CD4-positive, CD25-positive, alpha-beta regulatory T cell (primary cell): ENCODE data around the gene CC2D2A. TPM values are rescaled to one million over a fixed set of nuclear protein-coding genes. Genes with fewer than 3 reads are reported as not detected.

Source experiments
- ATAC-seq, 2 donors: fragments of 150-1000 bp; cut with Tn5 transposase; one replicate each; pipeline ENCODE4 v1.10.0; 2021; ENCODE audit warnings: low read depth in 2 of 2, moderate number of reproducible peaks in 2 of 2, moderate library complexity in 1 of 2
- DNase-seq, 3 donors: peaks; one replicate each; pipeline versions ENCODE4 v3.0.0 to v3.0.0-alpha.2; 2012 to 2022; ENCODE audit warnings: mixed read lengths in 1 of 3
- H3K27ac ChIP-seq: one replicate; pipeline ENCODE4 v1.7.0; 2013; ENCODE audit warnings: mild to moderate bottlenecking, low read length; ENCODE audit not compliant: insufficient read depth, poor library complexity, severe bottlenecking
- H3K27me3 ChIP-seq: one replicate; pipeline ENCODE4 v1.7.0; 2013; ENCODE audit warnings: low read length; ENCODE audit not compliant: control insufficient read depth, insufficient read depth
- H3K36me3 ChIP-seq: one replicate; pipeline ENCODE4 v1.7.0; 2013; ENCODE audit warnings: mild to moderate bottlenecking, low read length, moderate library complexity; ENCODE audit not compliant: control insufficient read depth, insufficient read depth
- H3K4me1 ChIP-seq: 2 replicates; pipeline ENCODE4 v1.7.0; 2013; ENCODE audit warnings: mild to moderate bottlenecking, low read length; ENCODE audit not compliant: insufficient read depth, control insufficient read depth, poor library complexity, severe bottlenecking
- H3K4me3 ChIP-seq: one replicate; pipeline ENCODE4 v1.7.0; 2013; ENCODE audit warnings: low read depth, mild to moderate bottlenecking, low read length, moderate library complexity
- H3K9me3 ChIP-seq, 2 experiments: 1 replicate in 1 of 2; 2 replicates in 1 of 2; pipeline ENCODE4 v1.7.0; 2013; ENCODE audit warnings: low read length in 2 of 2, mild to moderate bottlenecking in 1 of 2, moderate library complexity in 1 of 2; ENCODE audit not compliant: control insufficient read depth in 2 of 2
- H3K27ac Mint-ChIP-seq, 3 donors: one replicate each; pipeline ENCODE4 v1.8.0; 2020 to 2022; ENCODE audit warnings: mild to moderate bottlenecking in 3 of 3, mixed read lengths in 3 of 3, moderate library complexity in 2 of 3
- H3K27me3 Mint-ChIP-seq: one replicate; pipeline ENCODE4 v1.8.0; 2022; ENCODE audit warnings: mild to moderate bottlenecking, mixed read lengths
- H3K36me3 Mint-ChIP-seq: one replicate; pipeline ENCODE4 v1.8.0; 2020; ENCODE audit warnings: mixed read lengths
- H3K4me1 Mint-ChIP-seq, 4 donors: one replicate each; pipeline ENCODE4 v1.8.0; 2020 to 2022; ENCODE audit warnings: mixed read lengths in 4 of 4, mild to moderate bottlenecking in 1 of 4
- H3K4me3 Mint-ChIP-seq, 4 donors: one replicate each; pipeline ENCODE4 v1.8.0; 2020 to 2022; ENCODE audit warnings: mild to moderate bottlenecking in 4 of 4, mixed read lengths in 4 of 4, moderate library complexity in 3 of 4
- H3K9me3 Mint-ChIP-seq, 7 donors: one replicate each; pipeline ENCODE4 v1.8.0; 2020 to 2022; ENCODE audit warnings: mixed read lengths in 7 of 7, mild to moderate bottlenecking in 3 of 7, moderate library complexity in 2 of 7
- polyA plus RNA-seq, 4 donors: library from polyadenylated mRNA; unstranded; fragments of 300-500 nt; fragmentation: Illumina TruSeq; gene quantifications; one replicate each; pipeline ENCODE4 v1.2.3, GENCODE V29; 2021
- total RNA-seq: library from RNA; stranded (reverse); gene quantifications from one replicate; pipeline ENCODE4 v1.2.3, GENCODE V29; 2022

The CC2D2A gene
- total and polyA plus RNA-seq, 5 donors from 2014 or later: 0.09 to 0.64 (median 0.50) TPM; not detected in 1

- no peak overlapping the region for H3K27ac ChIP-seq
- Mint-ChIP-seq H3K36me3 (peaks cover 41% of the 10 kb centered on the region), H3K27ac (no peak overlapping the region), H3K4me3 (no peak overlapping the region), H3K27me3 (no peaks in the 10 kb centered on the region), H3K4me1 (peaks cover 0 to 5% (median 4%) of the 10 kb centered on the region in 4 donors), H3K9me3 (no peaks in the 10 kb centered on the region)
- H3K36me3 ChIP-seq: peaks cover 10% of the 10 kb centered on the region
- ATAC-seq (no peak), DNase-seq (no peak)
- H3K4me3 ChIP-seq: no peak overlapping the region
- no peaks in the 10 kb centered on the region for H3K9me3 ChIP-seq
- no peaks in the 10 kb centered on the region for H3K4me1 ChIP-seq
- H3K27me3 ChIP-seq: no peaks in the 10 kb centered on the region
These were observed 72.3 kb downstream of the CC2D2A start for GRCh38 chr4:15541941-15542340.

- H3K27ac Mint-ChIP-seq: no peak overlapping the region
- H3K36me3 ChIP-seq: peaks cover 6% of the 10 kb centered on the region
- H3K4me1 ChIP-seq: peaks cover 6% of the 10 kb centered on the region
- H3K9me3 Mint-ChIP-seq: no peaks in the 10 kb centered on the region
- peaks cover 37% of the 10 kb centered on the region for H3K36me3 Mint-ChIP-seq
- no peak overlapping the region for H3K4me3 ChIP-seq
- DNase-seq: no peak
- ATAC-seq: no peak
- H3K9me3 ChIP-seq: no peaks in the 10 kb centered on the region
- no peaks in the 10 kb centered on the region for H3K27me3 ChIP-seq
- no peak overlapping the region for H3K27ac ChIP-seq
- H3K27me3 Mint-ChIP-seq: no peaks in the 10 kb centered on the region
- H3K4me3 Mint-ChIP-seq: no peak overlapping the region
- H3K4me1 Mint-ChIP-seq: peaks cover 5 to 10% (median 8%) of the 10 kb centered on the region in 4 donors
These were observed 73.1 kb downstream of the CC2D2A start for GRCh38 chr4:15542760-15543159.

GRCh38 chr4:15543537-15544247 is 74.0 kb downstream of the CC2D2A start:
- H3K9me3 Mint-ChIP-seq: no peaks in the 10 kb centered on the region
- H3K4me3 ChIP-seq: no peak overlapping the region
- no peak overlapping the region for H3K27ac Mint-ChIP-seq
- H3K4me3 Mint-ChIP-seq: no peak overlapping the region
- peaks cover 5 to 13% (median 10%) of the 10 kb centered on the region in 4 donors for H3K4me1 Mint-ChIP-seq
- H3K27ac ChIP-seq: no peak overlapping the region
- no peaks in the 10 kb centered on the region for H3K27me3 Mint-ChIP-seq
- no peak for DNase-seq
- no peak for ATAC-seq
- H3K36me3 ChIP-seq: no peaks in the 10 kb centered on the region
- H3K9me3 ChIP-seq: no peaks in the 10 kb centered on the region
- peaks cover 8% of the 10 kb centered on the region for H3K4me1 ChIP-seq
- H3K36me3 Mint-ChIP-seq: peaks cover 35% of the 10 kb centered on the region
- H3K27me3 ChIP-seq: no peaks in the 10 kb centered on the region

- Histone ChIP-seq H3K36me3 (no peaks in the 10 kb centered on the region), H3K4me3 (no peak overlapping the region), H3K9me3 (no peaks in the 10 kb centered on the region), H3K27ac (no peak overlapping the region), H3K4me1 (peaks cover 8% of the 10 kb centered on the region), H3K27me3 (no peaks in the 10 kb centered on the region)
- ATAC-seq (no peak), DNase-seq (no peak)
- H3K27me3 Mint-ChIP-seq: no peaks in the 10 kb centered on the region
- H3K36me3 Mint-ChIP-seq: peaks cover 35% of the 10 kb centered on the region
- no peak overlapping the region for H3K4me3 Mint-ChIP-seq
- H3K27ac Mint-ChIP-seq: no peak overlapping the region
- H3K4me1 Mint-ChIP-seq: peaks cover 5 to 13% (median 10%) of the 10 kb centered on the region in 4 donors
- no peaks in the 10 kb centered on the region for H3K9me3 Mint-ChIP-seq
These were observed 74.6 kb downstream of the CC2D2A start for GRCh38 chr4:15544248-15544729.

- Mint-ChIP-seq H3K27ac (no peak overlapping the region), H3K27me3 (no peaks in the 10 kb centered on the region), H3K4me1 (peaks cover 5 to 13% (median 10%) of the 10 kb centered on the region in 4 donors), H3K36me3 (peaks cover 34% of the 10 kb centered on the region), H3K4me3 (no peak overlapping the region), H3K9me3 (no peaks in the 10 kb centered on the region)
- DNase-seq (no peak), ATAC-seq (no peak)
- Histone ChIP-seq H3K4me3 (no peak overlapping the region), H3K4me1 (peaks cover 8% of the 10 kb centered on the region), H3K27me3 (no peaks in the 10 kb centered on the region), H3K27ac (no peak overlapping the region), H3K36me3 (no peaks in the 10 kb centered on the region), H3K9me3 (no peaks in the 10 kb centered on the region)
These were observed 75.7 kb downstream of the CC2D2A start for GRCh38 chr4:15545371-15545770.

- peaks cover 9 to 13% (median 10%) of the 10 kb centered on the region in 4 donors for H3K4me1 Mint-ChIP-seq
- ATAC-seq: peak; percentile 67 to 68
- peak overlapping the region; percentile 67 for H3K4me3 ChIP-seq
These were observed 77.7 kb downstream of the CC2D2A start for GRCh38 chr4:15547392-15547791.

GRCh38 chr4:15550491-15550890 is 80.8 kb downstream of the CC2D2A start:
- Histone ChIP-seq H3K27ac (no peak overlapping the region), H3K27me3 (no peaks in the 10 kb centered on the region), H3K9me3 (no peaks in the 10 kb centered on the region), H3K4me1 (peaks cover 8% of the 10 kb centered on the region), H3K4me3 (no peak overlapping the region), H3K36me3 (no peaks in the 10 kb centered on the region)
- Mint-ChIP-seq H3K4me1 (peaks cover 8 to 13% (median 11%) of the 10 kb centered on the region in 4 donors), H3K4me3 (no peak overlapping the region), H3K27ac (no peak overlapping the region), H3K27me3 (no peaks in the 10 kb centered on the region), H3K36me3 (peaks cover 12% of the 10 kb centered on the region), H3K9me3 (no peaks in the 10 kb centered on the region)
- ATAC-seq: no peak
- no peak for DNase-seq

More at GRCh38 chr4:15547392-15547791, 77.7 kb downstream of the CC2D2A start:
- DNase-seq: peak in 2 of 3 donors; percentile 42 to 76
- Mint-ChIP-seq H3K27me3 (no peaks in the 10 kb centered on the region), H3K36me3 (peaks cover 24% of the 10 kb centered on the region), H3K9me3 (no peaks in the 10 kb centered on the region), H3K4me3 (peak overlapping the region; percentile 4 to 33 (median 14)), H3K27ac (peak overlapping the region; percentile 0 to 78 (median 49))
- H3K27me3 ChIP-seq: no peaks in the 10 kb centered on the region
- H3K27ac ChIP-seq: peak overlapping the region; percentile 62
- H3K36me3 ChIP-seq: no peaks in the 10 kb centered on the region
- H3K4me1 ChIP-seq: peaks cover 8% of the 10 kb centered on the region
- no peaks in the 10 kb centered on the region for H3K9me3 ChIP-seq
